GM12865 (cell line): Measurements from ENCODE around the gene PRUNE1.

Source experiments
- DNase-seq: peaks from one replicate; pipeline ENCODE4 v3.0.0; 2010; ENCODE audit warnings: low read depth
- H3K4me3 ChIP-seq: 2 replicates; pipeline ENCODE4 v1.5.1; 2011; ENCODE audit warnings: mild to moderate bottlenecking, low read depth, low read length, control low read depth
- CTCF ChIP-seq: IDR thresholded peaks from 2 replicates; pipeline ENCODE4 v1.5.1; 2011; ENCODE audit warnings: low read length, control low read depth, low read depth, inconsistent platforms; ENCODE audit not compliant: insufficient read depth; ENCODE audit errors: missing control alignments

Gene PRUNE1

GRCh38 chr1:150966011-150966410, 42.2 kb upstream of the PRUNE1 start:
- H3K4me3 ChIP-seq = no peak overlapping the region
- no peak for TF ChIP-seq CTCF
- no peak for DNase-seq

DNA sequence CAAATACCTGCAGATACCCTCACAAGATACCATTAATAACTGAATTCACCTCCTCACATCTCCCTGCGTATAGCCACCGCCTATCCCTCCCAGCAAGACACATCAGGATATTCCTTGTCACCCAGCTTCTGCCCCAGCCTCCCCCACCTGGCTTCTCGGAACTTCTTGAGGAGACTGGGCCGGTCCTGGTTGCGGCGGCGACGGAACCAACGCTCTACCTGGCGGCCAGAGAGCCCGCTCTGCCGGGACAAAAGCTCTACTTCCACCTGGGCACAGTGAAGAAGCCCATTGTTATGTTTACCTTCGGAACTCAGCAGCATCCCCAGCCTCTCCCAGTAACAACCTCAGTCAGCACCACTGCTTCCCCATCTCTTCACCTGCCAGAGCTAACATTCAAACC, 40.3 kb upstream of the PRUNE1 start:
- no peak overlapping the region for H3K4me3 ChIP-seq
- no peak for TF ChIP-seq CTCF
- DNase-seq = no peak

DNA sequence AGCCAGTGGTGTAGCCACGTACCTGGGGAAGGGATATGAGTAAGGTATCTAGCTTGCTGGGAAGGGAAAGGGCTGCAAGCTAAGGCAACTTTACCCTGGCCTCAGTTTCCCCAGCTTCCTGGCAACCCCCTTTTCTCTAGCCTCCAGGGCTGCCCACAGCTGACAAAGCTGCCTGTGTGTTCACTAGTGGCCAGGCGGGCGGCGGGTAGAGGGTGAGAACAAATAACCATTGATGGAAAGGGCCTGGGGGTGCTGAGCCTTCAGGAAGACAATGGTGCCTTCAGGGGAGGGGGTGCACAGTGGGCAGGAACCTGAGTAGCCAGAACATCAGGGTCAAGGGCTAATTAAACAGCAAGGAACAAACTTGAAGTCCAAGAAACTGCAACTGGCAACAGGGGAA, 39.8 kb upstream of the PRUNE1 start:
- no peak for TF ChIP-seq CTCF
- no peak overlapping the region for H3K4me3 ChIP-seq
- no peak for DNase-seq

- TF ChIP-seq CTCF = no peak
- DNase-seq = no peak
- no peak overlapping the region for H3K4me3 ChIP-seq
Observed at GRCh38 chr1:150969626-150970025, 38.6 kb upstream of the PRUNE1 start.

DNA sequence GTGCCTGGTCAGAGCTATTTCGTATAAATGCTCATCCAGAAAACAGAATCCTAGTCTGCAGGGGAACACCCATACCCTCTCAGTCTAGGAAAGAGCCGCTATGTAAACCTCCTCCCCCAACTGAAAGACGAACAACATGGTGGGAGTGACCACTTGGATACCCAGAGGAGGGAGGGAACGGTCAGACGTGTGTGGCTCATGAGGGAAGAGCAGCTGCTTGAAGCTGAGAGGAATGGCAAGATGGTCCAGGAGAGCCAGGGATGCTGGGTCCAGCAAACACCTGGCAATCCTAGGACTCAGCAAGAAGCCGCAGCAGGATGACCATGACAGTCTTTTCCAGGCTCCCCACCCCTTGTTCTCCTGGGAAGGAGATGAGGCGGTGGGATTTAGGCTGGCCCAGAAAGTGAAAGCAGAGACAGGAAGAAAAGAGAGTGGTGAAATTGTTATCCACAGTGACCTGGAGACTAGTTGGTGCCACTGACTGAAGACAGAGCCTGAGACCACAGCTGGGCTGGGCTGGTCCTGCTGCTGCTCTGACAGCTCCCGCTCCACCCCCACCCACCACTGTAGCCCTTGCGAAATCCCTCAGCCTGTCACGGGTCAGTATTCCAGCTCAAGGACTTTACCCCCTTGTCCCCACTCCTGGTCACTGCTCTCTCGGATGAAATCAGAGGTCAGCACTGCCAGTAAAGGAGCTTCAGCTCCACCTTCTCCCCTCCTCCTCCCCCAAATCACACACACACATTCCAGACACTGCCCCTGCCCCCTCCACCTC, 37.3 kb upstream of the PRUNE1 start:
- H3K4me3 ChIP-seq = no peak overlapping the region
- no peak for TF ChIP-seq CTCF
- no peak for DNase-seq

- peak; percentile 17 for DNase-seq
- TF ChIP-seq CTCF = no peak
- no peak overlapping the region for H3K4me3 ChIP-seq
Observed at GRCh38 chr1:150971583-150972416, 36.4 kb upstream of the PRUNE1 start.
